Fibroblast of villous mesenchyme (primary cell): ENCODE results near the gene RNF186. TPM values are rescaled to one million over a fixed set of nuclear protein-coding genes. Genes with fewer than 3 reads are reported as not detected.

Experiments used
- DNase-seq: peaks from one replicate; pipeline ENCODE4 v3.0.0-alpha.2; 2010; ENCODE audit warnings: low read depth
- H3K4me3 ChIP-seq: 2 replicates; pipeline ENCODE4 v1.5.1; 2011; ENCODE audit warnings: low read depth, mild to moderate bottlenecking, low read length
- total RNA-seq: library from RNA; depleted of rRNA; stranded (reverse); fragments of >200 nt; gene quantifications from 2 replicates; pipeline ENCODE4 v1.2.3, GENCODE V29; 2012
- TF ChIP-seq, protein P1 (sequence below): IDR thresholded peaks from 2 replicates; pipeline ENCODE4 v1.5.1; 2012; ENCODE audit warnings: low read depth, mild to moderate bottlenecking, low read length; ENCODE audit not compliant: insufficient read depth

RNF186 gene
- total RNA-seq, 1 donor = not detected

DNA sequence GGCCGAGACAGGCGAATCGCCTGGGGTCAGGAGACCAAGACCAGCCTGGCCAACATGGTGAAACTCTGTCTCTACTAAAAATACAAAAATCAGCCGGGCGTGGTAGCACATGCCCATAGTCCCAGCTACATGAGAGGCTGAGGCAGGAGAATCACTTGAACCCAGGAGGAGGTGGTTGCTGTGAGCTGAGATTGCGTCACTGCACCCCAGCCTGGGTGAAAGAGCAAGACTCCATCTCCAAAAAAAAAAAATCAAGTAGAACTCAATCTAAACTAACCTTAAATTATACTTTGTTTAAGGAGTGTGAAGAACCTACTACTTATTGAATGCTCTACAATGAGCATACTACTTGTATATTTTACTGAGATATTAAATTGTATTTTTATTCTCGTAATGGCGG is 30.5 kb upstream of the RNF186 start:
- TF ChIP-seq, protein P1, sequence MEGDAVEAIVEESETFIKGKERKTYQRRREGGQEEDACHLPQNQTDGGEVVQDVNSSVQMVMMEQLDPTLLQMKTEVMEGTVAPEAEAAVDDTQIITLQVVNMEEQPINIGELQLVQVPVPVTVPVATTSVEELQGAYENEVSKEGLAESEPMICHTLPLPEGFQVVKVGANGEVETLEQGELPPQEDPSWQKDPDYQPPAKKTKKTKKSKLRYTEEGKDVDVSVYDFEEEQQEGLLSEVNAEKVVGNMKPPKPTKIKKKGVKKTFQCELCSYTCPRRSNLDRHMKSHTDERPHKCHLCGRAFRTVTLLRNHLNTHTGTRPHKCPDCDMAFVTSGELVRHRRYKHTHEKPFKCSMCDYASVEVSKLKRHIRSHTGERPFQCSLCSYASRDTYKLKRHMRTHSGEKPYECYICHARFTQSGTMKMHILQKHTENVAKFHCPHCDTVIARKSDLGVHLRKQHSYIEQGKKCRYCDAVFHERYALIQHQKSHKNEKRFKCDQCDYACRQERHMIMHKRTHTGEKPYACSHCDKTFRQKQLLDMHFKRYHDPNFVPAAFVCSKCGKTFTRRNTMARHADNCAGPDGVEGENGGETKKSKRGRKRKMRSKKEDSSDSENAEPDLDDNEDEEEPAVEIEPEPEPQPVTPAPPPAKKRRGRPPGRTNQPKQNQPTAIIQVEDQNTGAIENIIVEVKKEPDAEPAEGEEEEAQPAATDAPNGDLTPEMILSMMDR = no peak
- no peak for DNase-seq
- H3K4me3 ChIP-seq = no peak overlapping the region

DNA sequence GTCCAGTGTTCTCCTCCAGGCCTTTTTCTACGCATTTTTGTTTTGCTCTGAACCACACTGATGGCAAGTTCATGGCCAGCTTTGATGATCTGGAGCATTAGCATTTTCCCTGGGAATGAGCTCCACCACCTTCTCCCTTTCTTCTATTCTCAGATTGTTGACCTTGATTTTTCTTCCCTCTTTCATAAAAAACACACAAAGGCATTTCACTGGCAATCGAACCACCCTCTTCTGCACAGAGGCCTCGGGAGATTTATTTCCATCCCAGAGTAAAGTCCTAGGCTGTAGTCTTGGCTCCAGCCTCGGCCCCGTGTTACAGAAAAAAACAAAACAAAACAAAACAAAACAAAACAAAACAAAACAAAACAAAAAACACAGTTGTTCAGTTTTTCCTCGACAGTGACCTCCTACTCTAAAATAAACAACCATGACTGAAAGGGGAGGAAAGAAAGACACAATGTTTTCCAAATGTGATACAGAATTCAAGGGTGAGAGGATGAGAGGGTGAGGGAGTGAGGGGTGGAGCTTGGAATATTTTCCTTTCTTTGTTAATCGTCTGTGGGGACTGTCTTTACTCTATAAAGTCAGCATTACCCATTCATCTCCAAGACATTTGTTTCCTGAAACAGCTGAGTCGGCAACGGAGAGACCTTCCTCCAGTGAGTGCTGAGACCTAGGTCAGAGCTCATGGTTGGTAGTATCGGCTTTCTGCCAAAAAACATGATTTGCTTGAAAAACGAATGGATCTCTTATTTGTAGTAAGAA is 29.8 kb upstream of the RNF186 start:
- TF ChIP-seq, protein P1 = no peak
- no peak overlapping the region for H3K4me3 ChIP-seq
- peak; percentile 43 for DNase-seq

- TF ChIP-seq, protein P1 = no peak
- DNase-seq = no peak
- H3K4me3 ChIP-seq = no peak overlapping the region
Measured at GRCh38 chr1:19840228-19840627, 25.1 kb upstream of the RNF186 start.

- H3K4me3 ChIP-seq = no peak overlapping the region
- no peak for DNase-seq
- TF ChIP-seq, protein P1 = no peak
Measured at GRCh38 chr1:19837866-19838265, 22.8 kb upstream of the RNF186 start.

DNA sequence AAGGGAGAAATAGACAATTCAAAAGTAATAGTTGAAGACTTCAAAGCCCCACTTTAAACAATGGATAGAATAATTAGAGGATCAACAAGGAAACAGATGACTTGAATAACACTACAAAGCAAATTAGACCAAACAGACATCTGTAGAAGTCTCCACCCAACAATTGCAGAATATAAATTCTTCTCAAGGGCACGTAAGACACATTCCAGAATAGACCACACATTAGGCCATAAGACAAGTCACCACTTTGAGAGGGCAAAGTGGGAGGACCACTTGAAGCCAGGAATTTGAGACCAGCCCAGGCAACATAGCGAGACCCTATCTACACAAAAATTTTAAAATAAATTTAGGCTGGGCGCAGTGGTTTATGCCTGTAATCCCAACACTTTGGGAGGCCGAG is 20.5 kb upstream of the RNF186 start:
- H3K4me3 ChIP-seq = no peak overlapping the region
- TF ChIP-seq, protein P1 = no peak
- DNase-seq = no peak

GRCh38 chr1:19831441-19831840 is 16.4 kb upstream of the RNF186 start:
- TF ChIP-seq, protein P1 = no peak
- no peak for DNase-seq
- no peak overlapping the region for H3K4me3 ChIP-seq

DNA sequence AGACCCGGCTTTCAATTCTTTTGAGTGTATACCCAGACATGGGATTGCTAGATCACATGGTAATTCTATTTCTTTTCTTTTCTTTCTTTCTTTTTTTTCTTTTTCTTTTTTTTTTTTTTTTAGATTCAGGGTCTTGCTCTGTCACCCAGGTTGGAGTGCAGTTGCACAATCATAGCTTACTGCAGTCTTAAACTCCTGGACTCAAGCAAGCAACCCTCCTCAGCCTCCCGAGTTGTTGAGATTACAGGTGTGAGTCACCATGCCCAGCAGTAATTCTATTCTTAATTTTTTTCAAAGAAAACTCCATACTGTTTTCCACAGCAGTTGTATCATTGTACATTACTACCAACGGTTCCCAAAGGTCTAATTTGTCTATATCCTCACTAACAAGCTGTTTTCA is 13.5 kb upstream of the RNF186 start:
- TF ChIP-seq, protein P1 = no peak
- no peak overlapping the region for H3K4me3 ChIP-seq
- peak; percentile 24 for DNase-seq
